HG02642 (cell line): ENCODE data around the gene ALK.
"Not testable (repeated sequence)": the region's sequence is repeated elsewhere in the genome, so short reads cannot be mapped to it uniquely, and the experiment has no call there.

ENCODE experiments used
- ATAC-seq: cut with Tn5 transposase; IDR thresholded peaks from one replicate; pipeline ENCODE4 v1.9.1; 2021; ENCODE audit warnings: mild to moderate bottlenecking; ENCODE audit not compliant: unreplicated experiment, poor library complexity

The ALK gene

GRCh38 chr2:29246383-29247300, 674.7 kb downstream of the ALK start:
- no peak for ATAC-seq

DNA sequence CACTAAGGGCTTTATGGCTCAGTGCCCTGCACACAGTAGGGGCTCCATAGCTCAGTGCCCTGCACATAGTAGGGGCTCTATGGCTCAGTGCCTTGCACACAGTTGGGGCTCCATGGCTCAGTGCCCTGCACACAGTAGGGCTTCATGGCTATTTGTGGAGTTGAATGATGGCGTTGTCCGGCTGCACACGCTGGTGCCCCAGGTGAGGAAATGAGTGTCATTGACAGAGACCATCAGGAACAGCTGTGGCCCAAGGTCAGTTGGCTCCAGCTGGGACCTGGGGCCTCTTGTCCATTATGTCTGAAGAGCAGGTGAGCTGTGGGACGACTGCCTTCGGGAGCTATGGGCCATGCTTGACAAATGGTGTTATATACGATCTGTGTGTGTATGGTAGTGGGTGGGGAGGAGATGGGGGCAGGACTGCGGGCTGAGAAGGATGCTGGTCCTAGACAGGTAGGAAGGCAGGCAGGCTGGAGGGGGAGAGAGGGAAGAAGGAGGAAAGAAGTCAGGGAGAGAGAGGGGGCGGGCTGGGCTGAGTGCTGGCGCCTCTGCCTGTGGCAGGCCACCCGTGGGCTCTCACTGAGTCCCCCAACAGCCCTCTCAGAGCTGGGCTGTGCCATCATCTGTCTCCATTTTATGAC, 675.5 kb downstream of the ALK start:
- no peak for ATAC-seq

GRCh38 chr2:29245035-29245741, 676.2 kb downstream of the ALK start:
- not testable (repeated sequence) for ATAC-seq

- no peak for ATAC-seq
Observed at GRCh38 chr2:29242621-29243375, 678.6 kb downstream of the ALK start.

- ATAC-seq, result no peak
Observed at GRCh38 chr2:29241955-29242565, 679.3 kb downstream of the ALK start.

- no peak for ATAC-seq
Observed at GRCh38 chr2:29241341-29241740, 680.0 kb downstream of the ALK start.

DNA sequence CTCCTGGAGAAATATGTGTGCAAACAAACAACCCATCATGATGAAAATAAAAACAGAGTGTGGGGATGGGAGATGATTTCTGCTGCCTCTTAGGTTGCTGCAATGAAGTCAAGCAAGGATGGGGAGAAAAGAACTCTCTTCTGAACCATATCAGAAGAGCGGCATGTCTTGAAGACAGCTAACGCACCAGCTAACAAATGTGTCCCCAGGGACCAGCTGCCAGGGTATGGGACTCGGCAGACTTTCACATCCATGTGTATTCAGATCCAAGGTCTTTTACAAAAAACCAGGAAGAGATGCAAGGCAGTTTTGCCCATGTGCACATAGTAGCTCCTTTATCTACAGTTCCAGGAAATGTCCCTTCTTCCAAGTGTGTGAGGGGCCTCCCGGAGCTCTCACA, 680.8 kb downstream of the ALK start:
- no peak for ATAC-seq

- ATAC-seq, result no peak
Observed at GRCh38 chr2:29239209-29239960, 682.0 kb downstream of the ALK start.

DNA sequence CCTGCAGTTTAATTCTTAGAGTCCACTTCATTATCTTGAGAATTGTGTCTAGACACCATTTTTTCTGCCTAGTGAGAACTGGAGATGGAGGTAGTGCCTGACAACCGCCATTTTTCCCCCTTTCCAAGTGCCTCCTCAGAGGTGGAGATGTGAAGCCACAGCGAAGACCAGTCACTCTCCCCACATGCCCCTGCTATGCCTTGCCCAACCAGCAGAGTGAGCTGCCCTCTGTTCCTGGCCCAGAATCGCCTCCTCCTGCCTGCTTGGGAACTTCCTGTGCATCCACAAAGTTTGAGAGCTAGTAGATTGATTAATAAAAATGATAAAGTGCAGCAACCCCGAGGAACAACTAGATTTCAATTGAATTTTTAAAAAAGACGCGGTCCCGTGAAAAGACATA, 682.9 kb downstream of the ALK start:
- no peak for ATAC-seq

- no peak for ATAC-seq
Observed at GRCh38 chr2:29236074-29236473, 685.3 kb downstream of the ALK start.

GRCh38 chr2:29235411-29235810, 686.0 kb downstream of the ALK start:
- no peak for ATAC-seq

DNA sequence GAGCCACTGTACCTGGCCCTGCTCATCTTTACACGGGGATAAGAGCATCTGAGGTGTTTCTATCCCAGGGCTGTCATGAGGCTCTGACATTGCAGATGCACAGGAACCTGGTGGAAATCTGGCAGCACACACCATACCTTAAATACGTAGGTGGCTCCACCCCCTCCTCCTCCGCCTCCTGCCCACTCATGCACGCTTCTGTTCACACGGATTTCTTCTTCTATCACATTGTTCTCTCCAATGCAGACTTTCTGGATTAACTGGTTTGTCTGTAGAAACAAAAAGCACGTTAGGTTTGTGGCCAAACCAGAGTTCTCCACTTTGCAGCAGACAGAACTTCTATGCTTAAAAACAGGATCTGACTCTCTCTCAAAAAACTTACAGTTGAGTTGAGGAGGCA, 688.0 kb downstream of the ALK start:
- no peak for ATAC-seq

DNA sequence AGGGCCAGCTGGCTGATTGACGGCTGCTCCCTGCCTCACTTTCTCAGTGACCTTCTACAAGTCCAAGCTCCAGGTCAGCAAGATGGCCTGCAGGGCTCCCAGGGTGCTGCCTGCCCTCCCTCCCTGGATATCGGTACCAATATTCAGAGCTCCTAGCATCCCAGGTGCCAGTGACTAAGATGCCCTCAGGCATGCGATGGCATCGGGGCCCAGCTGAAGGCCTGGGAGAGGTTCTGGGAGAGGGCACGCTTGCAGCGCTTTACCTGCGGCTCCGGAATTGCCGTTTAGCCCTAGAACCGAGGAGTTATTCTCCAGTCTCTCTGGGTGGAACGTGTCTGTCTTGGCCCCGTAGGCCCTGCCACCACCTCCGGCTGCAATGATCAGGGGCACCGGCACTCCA, 689.3 kb downstream of the ALK start:
- no peak for ATAC-seq

GRCh38 chr2:29229640-29230039, 691.7 kb downstream of the ALK start:
- ATAC-seq, result no peak

DNA sequence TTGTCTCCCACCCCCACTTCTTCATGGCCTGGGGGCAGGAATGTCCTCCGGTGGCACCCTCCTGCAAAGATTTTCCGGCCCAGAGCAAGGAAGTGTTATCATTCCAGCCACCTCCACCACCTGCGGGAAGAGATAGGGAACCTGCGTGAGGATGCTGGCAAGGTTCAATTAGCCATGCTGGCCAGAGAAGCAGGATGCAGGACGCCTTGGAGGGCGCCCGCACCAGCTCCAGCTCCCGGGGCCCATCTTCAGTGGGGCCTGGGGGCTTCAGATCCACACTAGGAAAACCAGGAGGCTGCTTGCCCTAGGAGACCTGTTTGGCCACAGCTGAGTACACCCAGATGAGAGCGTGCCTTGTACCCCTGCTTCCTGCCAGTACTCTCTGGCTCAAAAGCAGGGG, 692.4 kb downstream of the ALK start:
- no peak for ATAC-seq

DNA sequence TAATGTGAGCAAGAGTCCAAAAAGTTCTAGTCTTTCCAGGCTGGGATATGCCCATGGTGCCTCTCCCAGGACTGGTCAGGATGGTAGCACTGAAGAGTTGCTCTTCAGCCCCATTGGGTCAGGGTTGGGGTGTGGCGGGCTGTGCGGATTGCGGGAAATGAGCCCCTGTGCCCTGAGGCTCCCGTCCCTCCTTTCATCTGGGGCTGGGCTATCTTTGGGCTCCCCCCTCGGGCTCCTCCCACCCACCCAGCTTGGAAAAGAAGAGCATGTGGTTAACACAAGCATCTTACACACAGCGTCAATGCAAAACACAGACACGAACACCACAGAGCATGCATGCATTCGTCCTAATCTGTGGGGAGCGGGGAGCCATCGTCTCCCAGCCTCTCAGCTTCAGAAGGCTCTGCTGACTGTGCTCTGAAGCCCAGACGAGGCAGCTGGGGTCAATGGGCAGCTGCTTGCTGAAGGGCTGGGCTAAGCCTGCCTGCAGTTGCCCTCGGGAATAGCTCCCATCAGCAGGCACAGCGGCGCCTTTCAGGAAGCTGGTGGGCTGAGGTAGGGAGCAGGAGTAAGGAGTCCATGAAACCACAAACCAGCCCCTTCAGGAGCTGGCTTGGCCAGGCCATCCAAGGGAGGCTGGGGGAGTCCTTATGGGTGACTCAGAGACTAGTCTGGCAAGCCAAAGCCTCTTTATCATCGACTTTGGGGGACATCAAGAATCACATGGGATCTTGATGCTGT, 693.3 kb downstream of the ALK start:
- ATAC-seq, result no peak

DNA sequence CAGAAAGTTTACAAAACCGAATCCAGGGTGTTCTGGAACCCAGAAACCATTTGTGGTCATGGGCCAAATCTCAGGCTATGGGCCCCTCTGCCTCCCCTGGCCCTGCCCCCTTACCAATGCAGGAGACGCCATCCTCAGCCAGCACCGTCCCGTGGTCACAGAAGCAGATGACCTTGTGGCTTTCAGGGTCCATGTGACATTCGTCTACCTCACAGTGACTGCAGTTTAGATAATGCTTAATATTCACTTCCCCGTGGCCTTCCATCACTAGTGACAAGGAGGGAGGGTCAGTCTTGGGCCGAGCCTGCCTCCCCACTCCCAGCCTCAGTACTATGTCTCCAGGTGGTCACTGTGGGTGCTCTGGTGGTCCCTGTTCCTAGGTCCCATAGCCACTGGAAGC, 694.6 kb downstream of the ALK start:
- ATAC-seq, result no peak

- no peak for ATAC-seq
Observed at GRCh38 chr2:29226375-29226774, 695.0 kb downstream of the ALK start.

DNA sequence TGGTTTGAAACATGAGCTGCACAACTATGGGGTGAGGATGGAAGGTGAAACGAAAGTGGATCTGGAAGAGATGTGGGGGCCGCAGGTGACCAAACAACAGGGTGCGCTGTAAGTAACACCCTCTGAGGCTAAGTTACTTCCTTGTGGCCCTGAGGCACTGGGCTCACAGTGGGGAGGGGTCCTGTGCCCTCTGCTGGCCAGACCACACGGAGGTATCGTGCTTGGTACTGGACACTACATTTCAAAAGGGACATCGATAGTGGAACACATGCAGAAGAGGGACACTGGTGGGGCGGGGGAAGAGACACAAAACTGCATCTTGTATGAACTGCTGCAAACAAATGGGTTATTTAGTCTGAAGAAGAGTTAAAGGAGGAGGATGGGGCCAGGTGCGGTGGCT, 695.6 kb downstream of the ALK start:
- ATAC-seq, result no peak
